ENCODE results near the gene HDAC4.

Gene HDAC4

GRCh38 chr2:239118675-239119211 is 282.1 kb downstream of the HDAC4 start:
- no peaks in the 10 kb centered on the region for H3K9me3 ChIP-seq (ENCODE audit: control insufficient read depth, low read length)
- no peak overlapping the region for H3K27ac ChIP-seq (ENCODE audit: insufficient read depth, low read depth, low read length, poor library complexity, severe bottlenecking)
- H3K27me3 ChIP-seq (ENCODE audit: control insufficient read depth, insufficient read depth, low read length, poor library complexity, severe bottlenecking) = no peaks in the 10 kb centered on the region
- no peaks in the 10 kb centered on the region for H3K4me1 ChIP-seq (ENCODE audit: control insufficient read depth, insufficient read depth, low read length)
- 96% methylated on average over 18 of the region's 18 CpGs for WGBS, 2 experiments
- no peaks in the 10 kb centered on the region for H3K36me3 ChIP-seq (ENCODE audit: control insufficient read depth, insufficient read depth, low read length)
- no peak overlapping the region for H3K4me3 ChIP-seq (ENCODE audit: insufficient read depth, low read depth, low read length)

- H3K36me3 ChIP-seq (ENCODE audit: control insufficient read depth, insufficient read depth, low read length) = no peaks in the 10 kb centered on the region
- H3K4me3 ChIP-seq (ENCODE audit: insufficient read depth, low read depth, low read length) = no peak overlapping the region
- WGBS, 2 experiments = 95% methylated on average over 26 of the region's 26 CpGs
- H3K9me3 ChIP-seq (ENCODE audit: control insufficient read depth, low read length) = no peaks in the 10 kb centered on the region
- H3K27me3 ChIP-seq (ENCODE audit: control insufficient read depth, insufficient read depth, low read length, poor library complexity, severe bottlenecking) = no peaks in the 10 kb centered on the region
- H3K27ac ChIP-seq (ENCODE audit: insufficient read depth, low read depth, low read length, poor library complexity, severe bottlenecking) = no peak overlapping the region
- H3K4me1 ChIP-seq (ENCODE audit: control insufficient read depth, insufficient read depth, low read length) = no peaks in the 10 kb centered on the region
These were observed 282.6 kb downstream of the HDAC4 start for GRCh38 chr2:239118264-239118663.

DNA sequence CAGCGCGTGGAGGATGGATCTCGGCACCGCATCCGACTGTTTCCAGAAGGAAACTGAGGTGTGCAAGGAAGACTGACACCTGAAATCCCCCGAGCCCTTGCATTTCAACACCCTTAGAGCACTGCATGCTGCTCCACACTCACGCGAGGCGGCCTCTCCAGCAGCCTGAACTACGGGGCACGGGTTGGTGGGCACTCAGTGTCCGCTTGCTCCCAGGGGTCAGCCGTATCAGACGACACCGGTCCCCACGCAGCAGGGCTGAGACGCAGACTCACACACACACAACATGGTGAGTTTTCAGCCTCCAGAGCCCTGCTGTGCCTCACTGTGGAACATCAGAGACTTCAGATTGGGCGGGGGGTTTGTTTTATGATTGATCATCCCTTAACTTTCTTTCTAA is 283.0 kb downstream of the HDAC4 start:
- no peaks in the 10 kb centered on the region for H3K4me1 ChIP-seq (ENCODE audit: control insufficient read depth, insufficient read depth, low read length)
- no peaks in the 10 kb centered on the region for H3K36me3 ChIP-seq (ENCODE audit: control insufficient read depth, insufficient read depth, low read length)
- H3K27me3 ChIP-seq (ENCODE audit: control insufficient read depth, insufficient read depth, low read length, poor library complexity, severe bottlenecking) = no peaks in the 10 kb centered on the region
- WGBS, 2 experiments = 96% methylated on average over 18 of the region's 18 CpGs
- no peak overlapping the region for H3K4me3 ChIP-seq (ENCODE audit: insufficient read depth, low read depth, low read length)
- H3K27ac ChIP-seq (ENCODE audit: insufficient read depth, low read depth, low read length, poor library complexity, severe bottlenecking) = no peak overlapping the region
- no peaks in the 10 kb centered on the region for H3K9me3 ChIP-seq (ENCODE audit: control insufficient read depth, low read length)

GRCh38 chr2:239116456-239117246 is 284.2 kb downstream of the HDAC4 start:
- no peak overlapping the region for H3K27ac ChIP-seq (ENCODE audit: insufficient read depth, low read depth, low read length, poor library complexity, severe bottlenecking)
- H3K4me3 ChIP-seq (ENCODE audit: insufficient read depth, low read depth, low read length) = no peak overlapping the region
- H3K36me3 ChIP-seq (ENCODE audit: control insufficient read depth, insufficient read depth, low read length) = no peaks in the 10 kb centered on the region
- no peaks in the 10 kb centered on the region for H3K9me3 ChIP-seq (ENCODE audit: control insufficient read depth, low read length)
- H3K27me3 ChIP-seq (ENCODE audit: control insufficient read depth, insufficient read depth, low read length, poor library complexity, severe bottlenecking) = no peaks in the 10 kb centered on the region
- H3K4me1 ChIP-seq (ENCODE audit: control insufficient read depth, insufficient read depth, low read length) = no peaks in the 10 kb centered on the region
- WGBS, 2 experiments = 95% methylated on average over 25 of the region's 25 CpGs

- WGBS, 2 experiments = 96 to 97% methylated on average over 9 of the region's 9 CpGs
- H3K4me3 ChIP-seq (ENCODE audit: insufficient read depth, low read depth, low read length) = no peak overlapping the region
- H3K27ac ChIP-seq (ENCODE audit: insufficient read depth, low read depth, low read length, poor library complexity, severe bottlenecking) = no peak overlapping the region
- no peaks in the 10 kb centered on the region for H3K4me1 ChIP-seq (ENCODE audit: control insufficient read depth, insufficient read depth, low read length)
- H3K36me3 ChIP-seq (ENCODE audit: control insufficient read depth, insufficient read depth, low read length) = no peaks in the 10 kb centered on the region
- H3K9me3 ChIP-seq (ENCODE audit: control insufficient read depth, low read length) = no peaks in the 10 kb centered on the region
- no peaks in the 10 kb centered on the region for H3K27me3 ChIP-seq (ENCODE audit: control insufficient read depth, insufficient read depth, low read length, poor library complexity, severe bottlenecking)
These were observed 285.2 kb downstream of the HDAC4 start for GRCh38 chr2:239115616-239116015.

DNA sequence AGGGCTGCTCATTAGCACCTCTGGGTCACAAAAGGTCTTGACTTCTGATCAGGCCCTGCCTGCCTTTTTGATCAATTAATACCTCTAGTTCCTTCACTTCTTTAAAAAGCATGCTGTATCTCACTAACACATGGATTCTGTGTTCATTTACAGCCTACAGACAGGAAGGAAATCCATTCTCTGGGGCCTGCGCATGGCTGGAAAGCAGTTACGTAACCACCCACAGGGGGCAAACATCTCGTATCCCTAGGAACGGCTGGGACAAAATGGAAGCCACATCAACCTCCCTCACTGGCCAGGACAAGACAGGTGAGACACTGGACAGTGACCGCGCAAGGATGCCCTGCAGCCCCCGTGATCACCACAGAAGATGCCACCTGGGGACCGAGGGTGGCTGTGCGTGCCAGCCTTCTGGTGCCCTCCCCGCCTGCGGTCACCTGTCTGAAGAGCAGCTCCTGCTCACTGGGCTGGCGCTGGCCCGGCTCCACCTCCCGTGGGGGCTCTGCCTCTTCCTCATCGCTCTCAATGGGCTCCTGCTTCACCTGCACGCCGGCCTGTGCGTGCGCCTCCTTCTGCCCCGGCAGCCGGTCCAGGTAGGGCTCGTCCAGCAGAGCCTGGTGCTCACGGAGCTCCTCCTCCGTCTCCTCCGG is 286.1 kb downstream of the HDAC4 start:
- H3K4me1 ChIP-seq (ENCODE audit: control insufficient read depth, insufficient read depth, low read length) = no peaks in the 10 kb centered on the region
- 93 to 96% methylated on average over 25 of the region's 25 CpGs for WGBS, 2 experiments
- H3K27me3 ChIP-seq (ENCODE audit: control insufficient read depth, insufficient read depth, low read length, poor library complexity, severe bottlenecking) = no peaks in the 10 kb centered on the region
- no peak overlapping the region for H3K4me3 ChIP-seq (ENCODE audit: insufficient read depth, low read depth, low read length)
- H3K9me3 ChIP-seq (ENCODE audit: control insufficient read depth, low read length) = no peaks in the 10 kb centered on the region
- no peak overlapping the region for H3K27ac ChIP-seq (ENCODE audit: insufficient read depth, low read depth, low read length, poor library complexity, severe bottlenecking)
- no peaks in the 10 kb centered on the region for H3K36me3 ChIP-seq (ENCODE audit: control insufficient read depth, insufficient read depth, low read length)

DNA sequence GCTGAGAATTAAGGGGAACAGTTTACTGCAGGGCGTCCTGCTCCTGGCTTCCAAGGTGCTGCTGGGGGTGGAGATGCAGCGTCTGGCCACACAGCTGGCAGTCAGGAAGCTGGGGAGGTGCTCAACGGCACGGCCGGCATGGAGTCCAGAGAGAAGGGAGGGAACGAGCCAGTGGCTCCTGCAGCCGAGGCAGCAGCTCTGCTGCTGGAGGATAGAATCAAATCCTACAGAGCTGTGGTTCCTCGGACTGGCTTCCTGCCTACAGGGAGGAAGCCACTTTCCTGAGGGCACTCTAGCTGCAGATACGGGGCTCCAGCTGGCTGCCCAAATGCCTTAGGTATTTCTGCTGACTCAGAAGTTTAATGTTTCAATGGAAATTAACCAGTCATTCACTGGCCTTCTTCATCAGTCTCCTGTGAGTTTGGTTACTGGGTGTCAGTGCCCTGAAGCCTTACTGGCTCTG is 286.7 kb downstream of the HDAC4 start:
- no peaks in the 10 kb centered on the region for H3K9me3 ChIP-seq (ENCODE audit: control insufficient read depth, low read length)
- no peaks in the 10 kb centered on the region for H3K27me3 ChIP-seq (ENCODE audit: control insufficient read depth, insufficient read depth, low read length, poor library complexity, severe bottlenecking)
- H3K4me3 ChIP-seq (ENCODE audit: insufficient read depth, low read depth, low read length) = no peak overlapping the region
- H3K36me3 ChIP-seq (ENCODE audit: control insufficient read depth, insufficient read depth, low read length) = no peaks in the 10 kb centered on the region
- no peak overlapping the region for H3K27ac ChIP-seq (ENCODE audit: insufficient read depth, low read depth, low read length, poor library complexity, severe bottlenecking)
- no peaks in the 10 kb centered on the region for H3K4me1 ChIP-seq (ENCODE audit: control insufficient read depth, insufficient read depth, low read length)
- 80 to 83% methylated on average over 9 of the region's 9 CpGs for WGBS, 2 experiments

- no peak overlapping the region for H3K4me3 ChIP-seq (ENCODE audit: insufficient read depth, low read depth, low read length)
- no peaks in the 10 kb centered on the region for H3K36me3 ChIP-seq (ENCODE audit: control insufficient read depth, insufficient read depth, low read length)
- H3K27ac ChIP-seq (ENCODE audit: insufficient read depth, low read depth, low read length, poor library complexity, severe bottlenecking) = no peak overlapping the region
- no peaks in the 10 kb centered on the region for H3K27me3 ChIP-seq (ENCODE audit: control insufficient read depth, insufficient read depth, low read length, poor library complexity, severe bottlenecking)
- WGBS, 2 experiments = 94 to 96% methylated on average over 8 of the region's 8 CpGs
- no peaks in the 10 kb centered on the region for H3K9me3 ChIP-seq (ENCODE audit: control insufficient read depth, low read length)
- H3K4me1 ChIP-seq (ENCODE audit: control insufficient read depth, insufficient read depth, low read length) = no peaks in the 10 kb centered on the region
These were observed 287.2 kb downstream of the HDAC4 start for GRCh38 chr2:239113615-239114014.

DNA sequence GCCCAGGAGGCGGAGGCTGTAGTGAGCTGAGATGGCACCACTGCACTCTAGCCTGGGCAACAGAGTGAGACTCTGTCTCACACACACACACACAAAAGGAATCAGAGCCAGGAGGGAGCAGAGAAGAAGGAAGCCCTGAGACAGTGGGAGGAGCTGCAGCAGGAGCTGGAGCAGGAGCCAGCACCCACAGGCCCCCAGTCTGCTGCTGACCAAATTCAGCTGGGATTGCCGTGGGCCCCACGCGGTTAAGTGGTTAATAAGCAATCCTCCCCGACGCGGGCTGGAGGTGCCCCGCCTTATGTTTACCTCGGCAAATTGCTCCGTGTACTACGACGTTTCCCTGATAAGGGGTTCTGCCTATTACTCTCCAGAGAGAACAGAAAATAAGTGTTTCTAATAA is 287.6 kb downstream of the HDAC4 start:
- Histone ChIP-seq H3K36me3 (ENCODE audit: control insufficient read depth, insufficient read depth, low read length) (no peaks in the 10 kb centered on the region), H3K27ac (ENCODE audit: insufficient read depth, low read depth, low read length, poor library complexity, severe bottlenecking) (no peak overlapping the region), H3K4me1 (ENCODE audit: control insufficient read depth, insufficient read depth, low read length) (no peaks in the 10 kb centered on the region), H3K9me3 (ENCODE audit: control insufficient read depth, low read length) (no peaks in the 10 kb centered on the region), H3K4me3 (ENCODE audit: insufficient read depth, low read depth, low read length) (no peak overlapping the region), H3K27me3 (ENCODE audit: control insufficient read depth, insufficient read depth, low read length, poor library complexity, severe bottlenecking) (no peaks in the 10 kb centered on the region)
- 91 to 93% methylated on average over 12 of the region's 12 CpGs for WGBS, 2 experiments

DNA sequence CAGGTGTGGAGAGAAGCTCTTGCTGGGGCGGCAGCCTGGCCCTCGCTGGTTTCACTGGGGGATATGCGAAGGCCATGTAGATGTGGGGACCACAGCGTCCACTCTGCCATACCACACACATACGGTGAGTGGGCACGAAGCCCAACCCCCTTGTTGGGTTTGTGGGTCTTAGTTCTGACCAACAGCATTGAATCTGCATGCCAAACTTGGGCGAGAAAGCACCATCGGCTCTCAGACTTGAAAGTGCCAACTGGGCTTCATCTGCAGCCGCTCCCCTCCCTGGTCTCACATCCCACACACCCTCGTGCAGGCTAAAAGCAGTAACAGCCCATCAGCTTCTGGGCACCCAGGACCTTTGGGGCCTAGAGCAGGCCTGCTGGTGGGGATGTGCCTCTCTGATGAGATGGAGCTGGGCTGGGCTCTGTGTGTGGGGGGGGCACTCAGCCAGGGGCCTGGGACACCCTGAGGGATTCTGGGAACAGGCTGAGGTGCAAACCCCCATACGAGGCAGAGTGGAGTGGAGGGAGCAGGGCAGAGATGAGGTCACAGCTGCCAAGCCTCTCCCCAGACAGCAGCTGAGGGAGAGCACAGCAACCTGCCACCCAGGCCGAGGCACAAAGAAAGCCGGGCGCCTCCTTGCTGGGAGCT is 288.6 kb downstream of the HDAC4 start:
- no peak overlapping the region for H3K27ac ChIP-seq (ENCODE audit: insufficient read depth, low read depth, low read length, poor library complexity, severe bottlenecking)
- H3K27me3 ChIP-seq (ENCODE audit: control insufficient read depth, insufficient read depth, low read length, poor library complexity, severe bottlenecking) = no peaks in the 10 kb centered on the region
- H3K36me3 ChIP-seq (ENCODE audit: control insufficient read depth, insufficient read depth, low read length) = no peaks in the 10 kb centered on the region
- H3K4me3 ChIP-seq (ENCODE audit: insufficient read depth, low read depth, low read length) = no peak overlapping the region
- WGBS, 2 experiments = 95% methylated on average over 14 of the region's 14 CpGs
- no peaks in the 10 kb centered on the region for H3K4me1 ChIP-seq (ENCODE audit: control insufficient read depth, insufficient read depth, low read length)
- H3K9me3 ChIP-seq (ENCODE audit: control insufficient read depth, low read length) = no peaks in the 10 kb centered on the region
